HG03108 (cell line): ENCODE results near the gene MCOLN1.

Experiments
- ATAC-seq: cut with Tn5 transposase; IDR thresholded peaks from one replicate; pipeline ENCODE4 v1.9.1; 2021; ENCODE audit warnings: moderate library complexity; ENCODE audit not compliant: unreplicated experiment

Gene MCOLN1

GRCh38 chr19:7540761-7541474 lies 18.5 kb downstream of the MCOLN1 start:
- no peak for ATAC-seq

DNA sequence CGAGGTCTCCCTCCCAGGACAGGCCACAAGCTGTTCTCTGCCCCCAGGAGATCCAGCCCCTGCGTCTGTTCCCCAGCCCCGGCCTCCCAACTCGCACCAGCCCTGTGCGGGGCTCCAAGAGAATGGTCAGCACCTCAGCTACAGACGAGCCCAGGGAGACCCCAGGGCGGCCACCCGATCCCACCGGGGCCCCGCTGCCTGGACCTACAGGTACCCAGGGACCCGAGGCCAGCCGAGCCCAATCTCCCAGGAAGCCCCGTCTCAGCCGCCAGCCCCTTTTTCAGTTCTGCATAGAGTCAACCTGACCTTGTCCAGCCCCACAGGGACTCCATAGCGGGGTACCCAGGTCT lies 19.0 kb downstream of the MCOLN1 start:
- ATAC-seq: no peak

DNA sequence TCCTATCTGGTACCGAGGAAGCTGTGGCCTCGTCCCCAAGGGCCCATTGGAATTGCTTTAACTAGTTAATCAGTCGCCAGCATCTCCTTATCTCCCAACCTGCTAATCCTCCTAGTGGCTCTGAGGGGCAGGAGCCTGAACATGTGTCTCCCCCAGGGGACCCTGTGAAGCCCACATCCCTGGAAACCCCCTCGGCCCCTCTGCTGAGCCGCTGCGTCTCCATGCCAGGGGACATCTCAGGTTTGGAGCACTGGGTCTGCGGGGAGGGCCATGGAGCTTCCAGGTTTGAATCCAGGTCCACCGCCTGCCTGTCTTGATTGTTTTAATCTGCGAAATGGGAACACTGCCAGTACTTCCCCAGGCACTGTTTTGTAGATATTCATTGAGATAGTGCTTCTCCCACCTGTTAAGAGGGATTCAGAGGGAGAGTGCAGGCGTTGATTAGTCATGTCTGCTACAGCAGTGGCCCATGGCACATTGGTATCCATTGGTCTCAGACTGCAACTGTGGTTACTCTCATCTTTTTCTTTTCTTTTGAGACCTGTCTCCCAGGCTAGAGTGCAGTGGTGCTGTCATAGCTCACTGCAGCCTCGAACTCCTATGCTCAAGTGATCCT lies 19.5 kb downstream of the MCOLN1 start:
- no peak for ATAC-seq

GRCh38 chr19:7542556-7543348 lies 20.3 kb downstream of the MCOLN1 start:
- no peak for ATAC-seq

GRCh38 chr19:7544626-7545025 lies 22.2 kb downstream of the MCOLN1 start:
- no peak for ATAC-seq

GRCh38 chr19:7545300-7545699 lies 22.9 kb downstream of the MCOLN1 start:
- no peak for ATAC-seq

DNA sequence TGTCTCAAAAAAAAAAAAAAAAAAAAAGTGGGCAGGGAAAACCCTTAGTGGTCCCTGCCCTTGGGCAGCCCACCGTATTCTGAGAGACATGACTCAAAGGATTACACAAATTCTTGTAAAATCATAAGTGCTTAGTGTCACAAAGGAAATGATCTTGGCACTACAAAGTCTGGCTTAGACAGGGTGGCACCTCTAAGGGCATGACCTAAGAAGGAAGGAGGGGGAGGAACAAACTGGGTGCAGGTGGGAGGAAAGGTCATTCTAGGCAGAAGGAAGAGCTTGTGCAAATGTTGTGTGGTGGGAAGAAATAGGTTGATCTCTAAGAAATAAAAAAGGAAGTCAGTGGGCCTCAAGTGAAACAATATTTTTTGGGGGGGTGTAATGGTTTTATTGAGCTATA lies 23.5 kb downstream of the MCOLN1 start:
- ATAC-seq: no peak

GRCh38 chr19:7547159-7547558 lies 24.7 kb downstream of the MCOLN1 start:
- no peak for ATAC-seq

GRCh38 chr19:7549429-7550148 lies 27.2 kb downstream of the MCOLN1 start:
- no peak for ATAC-seq

DNA sequence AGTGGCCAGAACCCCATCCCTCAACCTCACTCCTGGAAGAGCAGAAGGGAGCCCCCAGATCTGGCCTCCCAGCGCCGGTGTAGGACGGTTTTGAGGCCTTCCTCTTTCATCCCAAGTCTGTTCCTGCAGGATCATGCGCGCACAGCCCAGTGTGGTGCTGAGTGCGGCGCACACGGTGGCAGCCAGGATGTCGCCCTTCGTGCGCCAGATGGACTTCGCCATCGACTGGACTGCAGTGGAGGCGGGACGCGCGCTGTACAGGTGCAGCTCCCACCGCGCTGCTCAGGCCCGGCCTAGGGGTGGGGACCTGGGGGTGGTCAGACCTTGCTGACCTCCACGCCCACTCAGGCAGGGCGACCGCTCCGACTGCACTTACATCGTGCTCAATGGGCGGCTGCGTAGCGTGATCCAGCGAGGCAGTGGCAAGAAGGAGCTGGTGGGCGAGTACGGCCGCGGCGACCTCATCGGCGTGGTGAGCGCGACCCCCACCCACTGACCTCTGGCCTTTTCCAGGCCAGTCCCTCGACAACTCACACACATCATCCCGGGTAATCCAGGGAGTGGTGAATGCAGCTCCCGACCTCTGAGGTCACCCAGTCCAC lies 27.8 kb downstream of the MCOLN1 start:
- ATAC-seq: no peak

GRCh38 chr19:7550987-7551761 lies 28.8 kb downstream of the MCOLN1 start:
- no peak for ATAC-seq

DNA sequence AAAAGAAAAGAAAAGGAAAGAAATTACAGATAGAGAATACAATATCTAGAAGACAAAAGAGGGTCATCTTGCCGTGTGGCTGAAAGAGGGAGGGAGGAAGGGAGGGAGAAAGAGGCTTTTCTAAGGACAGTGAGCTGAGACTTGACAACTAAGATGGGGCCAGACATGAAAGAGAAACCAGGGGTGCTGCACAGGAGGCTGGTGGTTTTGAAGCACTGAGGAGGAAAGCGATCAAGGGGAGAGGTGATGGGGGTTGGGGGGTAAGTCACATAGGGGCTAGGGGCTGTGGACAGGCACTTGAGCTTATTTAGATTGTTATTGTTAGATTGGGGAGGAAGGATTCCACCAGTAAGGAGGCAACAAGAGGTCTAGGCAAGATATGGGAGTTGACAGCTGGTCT lies 30.4 kb downstream of the MCOLN1 start:
- ATAC-seq: no peak

GRCh38 chr19:7554565-7554964 lies 32.1 kb downstream of the MCOLN1 start:
- no peak for ATAC-seq

DNA sequence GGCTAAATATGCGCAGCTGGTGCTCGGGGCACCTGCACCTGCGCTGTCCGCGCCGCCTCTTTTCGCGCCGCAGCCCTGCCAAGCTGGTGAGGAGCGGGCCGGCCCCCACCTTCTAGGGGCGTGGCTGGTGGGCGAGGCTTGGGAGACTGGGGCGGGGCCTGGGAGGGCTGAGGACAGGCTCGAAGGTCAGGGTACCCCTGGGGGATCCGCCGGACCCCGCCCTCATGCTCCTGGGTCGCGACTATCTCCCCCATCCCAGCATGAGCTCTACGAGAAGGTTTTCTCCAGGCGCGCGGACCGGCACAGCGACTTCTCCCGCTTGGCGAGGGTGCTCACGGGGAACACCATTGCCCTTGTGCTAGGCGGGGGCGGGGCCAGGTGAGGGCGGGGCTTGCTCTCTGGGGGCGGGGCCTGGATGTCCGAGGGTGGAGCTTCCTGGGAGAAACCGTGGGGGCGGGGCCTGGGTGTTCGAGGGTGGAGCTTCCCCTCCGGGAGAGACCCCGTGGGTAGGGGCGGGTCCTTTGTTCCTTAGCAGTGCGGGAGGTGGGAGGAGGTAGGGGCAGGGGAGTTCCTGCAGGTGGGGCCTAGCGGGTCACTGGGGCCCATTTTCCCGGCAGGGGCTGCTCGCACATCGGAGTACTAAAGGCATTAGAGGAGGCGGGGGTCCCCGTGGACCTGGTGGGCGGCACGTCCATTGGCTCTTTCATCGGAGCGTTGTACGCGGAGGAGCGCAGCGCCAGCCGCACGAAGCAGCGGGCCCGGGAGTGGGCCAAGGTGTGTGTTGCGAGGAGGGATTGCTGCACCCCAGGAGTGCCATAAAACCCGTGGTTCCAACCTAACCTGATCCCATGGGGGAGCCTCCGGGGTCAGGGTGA lies 32.8 kb downstream of the MCOLN1 start:
- ATAC-seq: no peak

- no peak for ATAC-seq
Observed at GRCh38 chr19:7556696-7557315, 34.4 kb downstream of the MCOLN1 start.

GRCh38 chr19:7558667-7559066 lies 36.2 kb downstream of the MCOLN1 start:
- ATAC-seq: no peak

DNA sequence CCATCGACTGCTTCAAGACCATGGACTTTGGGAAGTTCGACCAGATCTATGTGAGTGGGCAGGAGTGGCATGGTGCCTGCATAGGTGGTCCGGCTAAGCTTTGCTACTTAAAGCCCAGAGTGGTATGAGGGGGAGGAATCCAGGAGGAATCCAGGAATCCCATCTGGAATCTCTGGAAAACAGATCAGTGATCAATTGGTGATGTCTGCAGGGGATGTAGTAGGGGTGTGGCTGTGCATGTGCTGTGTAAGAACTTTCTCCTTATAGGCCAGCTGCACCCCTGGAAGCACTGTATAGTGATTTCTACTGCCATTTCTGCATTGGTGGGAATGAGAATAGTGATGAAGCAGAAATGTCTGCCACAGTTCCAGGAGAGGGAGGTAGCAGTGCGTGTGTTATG lies 36.7 kb downstream of the MCOLN1 start:
- no peak for ATAC-seq

GRCh38 chr19:7560255-7560654 lies 37.8 kb downstream of the MCOLN1 start:
- no peak for ATAC-seq

GRCh38 chr19:7561325-7561724 lies 38.9 kb downstream of the MCOLN1 start:
- ATAC-seq: no peak
